Measurements from ENCODE around the gene UBL7. TPM values are rescaled to one million over a fixed set of nuclear protein-coding genes. Genes with fewer than 3 reads are reported as not detected.

The UBL7 gene
- total RNA-seq, 1 donor from 2014 or later = 15.4 TPM

Other genes starting within 250 kb of the UBL7 start
- not detected for gene CCDC33, start 224.8 kb downstream of the UBL7 start, total RNA-seq
- gene CYP11A1, start 93.5 kb downstream of the UBL7 start, total RNA-seq = 3.0 TPM
- 0.53 TPM for gene SEMA7A, start 27.2 kb downstream of the UBL7 start, total RNA-seq
- 3.7 TPM for gene ARID3B, start 80.1 kb upstream of the UBL7 start, total RNA-seq
- 32.3 TPM for gene CLK3, start 154.7 kb upstream of the UBL7 start, total RNA-seq
- 13.4 TPM for gene EDC3, start 234.9 kb upstream of the UBL7 start, total RNA-seq

Data from left lobe of liver (tissue), 1 donor.